GM10847 (cell line): Measurements from ENCODE around the gene PODXL2.

Experiments
- POLR2A ChIP-seq: IDR thresholded peaks from 2 replicates; pipeline ENCODE4 v1.6.1; 2011; ENCODE audit not compliant: insufficient read length; ENCODE audit errors: extremely low read depth

The PODXL2 gene

GRCh38 chr3:127614928-127615589, 13.9 kb upstream of the PODXL2 start:
- TF ChIP-seq POLR2A = no peak

GRCh38 chr3:127615631-127616305, 13.2 kb upstream of the PODXL2 start:
- no peak for TF ChIP-seq POLR2A

GRCh38 chr3:127616836-127617605, 12.0 kb upstream of the PODXL2 start:
- no peak for TF ChIP-seq POLR2A

GRCh38 chr3:127618891-127619290, 10.1 kb upstream of the PODXL2 start:
- TF ChIP-seq POLR2A = no peak

- TF ChIP-seq POLR2A = no peak
Measured at GRCh38 chr3:127620637-127621375, 8.2 kb upstream of the PODXL2 start.

GRCh38 chr3:127622031-127622430, 7.0 kb upstream of the PODXL2 start:
- no peak for TF ChIP-seq POLR2A

GRCh38 chr3:127622772-127623576, 6.0 kb upstream of the PODXL2 start:
- TF ChIP-seq POLR2A = no peak

GRCh38 chr3:127624063-127624462, 4.9 kb upstream of the PODXL2 start:
- TF ChIP-seq POLR2A = no peak

GRCh38 chr3:127625821-127626220, 3.2 kb upstream of the PODXL2 start:
- no peak for TF ChIP-seq POLR2A

- no peak for TF ChIP-seq POLR2A
Measured at GRCh38 chr3:127628426-127628787, 578 bp upstream of the PODXL2 start.

- no peak for TF ChIP-seq POLR2A
Measured at GRCh38 chr3:127629467-127630403, 750 bp downstream of the PODXL2 start.

GRCh38 chr3:127630811-127631714, 2.1 kb downstream of the PODXL2 start:
- no peak for TF ChIP-seq POLR2A
